Glomerular endothelial cell (primary cell): ENCODE results near the gene PLEKHO1. TPM values are rescaled to one million over a fixed set of nuclear protein-coding genes. Genes with fewer than 3 reads are reported as not detected.
"Not testable (repeated sequence)": the region's sequence is repeated elsewhere in the genome, so short reads cannot be mapped to it uniquely, and the experiment has no call there.

Experiments used
- DNase-seq: peaks from one replicate; pipeline ENCODE4 v3.0.0-alpha.2; 2011; ENCODE audit warnings: low read depth, low spot score; ENCODE audit errors: extremely low read depth
- total RNA-seq: library from RNA; depleted of rRNA; stranded (reverse); fragments of >200 nt; gene quantifications from 2 replicates; pipeline ENCODE4 v1.2.3, GENCODE V29; 2015

Gene PLEKHO1
- total RNA-seq, 1 donor from 2014 or later = 183 TPM

- DNase-seq = no peak
These were observed 19.4 kb downstream of the PLEKHO1 start for GRCh38 chr1:150168960-150169601.

- no peak for DNase-seq
These were observed 22.1 kb downstream of the PLEKHO1 start for GRCh38 chr1:150171801-150172200.

- no peak for DNase-seq
These were observed 23.4 kb downstream of the PLEKHO1 start for GRCh38 chr1:150173141-150173585.

GRCh38 chr1:150176593-150176992 is 26.9 kb downstream of the PLEKHO1 start:
- DNase-seq = no peak

GRCh38 chr1:150178548-150178947 is 28.8 kb downstream of the PLEKHO1 start:
- no peak for DNase-seq

GRCh38 chr1:150179867-150180266 is 30.2 kb downstream of the PLEKHO1 start:
- DNase-seq = no peak

GRCh38 chr1:150180474-150180873 is 30.8 kb downstream of the PLEKHO1 start:
- DNase-seq = no peak

GRCh38 chr1:150182247-150182646 is 32.5 kb downstream of the PLEKHO1 start:
- DNase-seq = no peak

- no peak for DNase-seq
These were observed 33.3 kb downstream of the PLEKHO1 start for GRCh38 chr1:150183061-150183460.

GRCh38 chr1:150185481-150185880 is 35.8 kb downstream of the PLEKHO1 start:
- DNase-seq = no peak

GRCh38 chr1:150186438-150186788 is 36.7 kb downstream of the PLEKHO1 start:
- not testable (repeated sequence) for DNase-seq

- no peak for DNase-seq
These were observed 37.3 kb downstream of the PLEKHO1 start for GRCh38 chr1:150186789-150187559.

- no peak for DNase-seq
These were observed 37.8 kb downstream of the PLEKHO1 start for GRCh38 chr1:150187560-150187931.

- DNase-seq = no peak
These were observed 42.3 kb downstream of the PLEKHO1 start for GRCh38 chr1:150192012-150192411.

- no peak for DNase-seq
These were observed 44.8 kb downstream of the PLEKHO1 start for GRCh38 chr1:150194381-150195031.

GRCh38 chr1:150196417-150196816 is 46.7 kb downstream of the PLEKHO1 start:
- DNase-seq = no peak

- DNase-seq = no peak
These were observed 57.7 kb downstream of the PLEKHO1 start for GRCh38 chr1:150207281-150207971.

GRCh38 chr1:150208460-150208859 is 58.7 kb downstream of the PLEKHO1 start:
- not testable (repeated sequence) for DNase-seq
